ENCODE results near the gene MB21D2.

DNA sequence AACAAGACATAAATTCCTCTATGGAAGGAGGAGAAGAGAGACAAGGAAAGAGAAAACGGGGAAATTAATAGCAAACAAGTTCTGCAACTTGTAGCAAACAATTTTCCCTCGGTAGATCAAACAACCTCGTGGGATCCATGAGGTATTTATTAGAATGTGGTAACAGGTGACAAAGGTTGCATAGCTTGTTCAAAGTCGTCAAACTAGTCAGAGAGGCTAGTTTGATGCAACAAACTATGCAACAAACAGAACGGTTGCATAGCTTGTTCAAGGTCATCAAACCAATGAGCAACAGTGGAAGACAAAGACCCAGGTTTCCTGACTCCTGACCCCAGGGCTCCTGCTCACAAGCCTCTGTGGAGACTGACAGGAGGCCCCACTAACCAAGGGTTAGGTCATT is 20.7 kb downstream of the MB21D2 start:
- TF ChIP-seq, protein P1, sequence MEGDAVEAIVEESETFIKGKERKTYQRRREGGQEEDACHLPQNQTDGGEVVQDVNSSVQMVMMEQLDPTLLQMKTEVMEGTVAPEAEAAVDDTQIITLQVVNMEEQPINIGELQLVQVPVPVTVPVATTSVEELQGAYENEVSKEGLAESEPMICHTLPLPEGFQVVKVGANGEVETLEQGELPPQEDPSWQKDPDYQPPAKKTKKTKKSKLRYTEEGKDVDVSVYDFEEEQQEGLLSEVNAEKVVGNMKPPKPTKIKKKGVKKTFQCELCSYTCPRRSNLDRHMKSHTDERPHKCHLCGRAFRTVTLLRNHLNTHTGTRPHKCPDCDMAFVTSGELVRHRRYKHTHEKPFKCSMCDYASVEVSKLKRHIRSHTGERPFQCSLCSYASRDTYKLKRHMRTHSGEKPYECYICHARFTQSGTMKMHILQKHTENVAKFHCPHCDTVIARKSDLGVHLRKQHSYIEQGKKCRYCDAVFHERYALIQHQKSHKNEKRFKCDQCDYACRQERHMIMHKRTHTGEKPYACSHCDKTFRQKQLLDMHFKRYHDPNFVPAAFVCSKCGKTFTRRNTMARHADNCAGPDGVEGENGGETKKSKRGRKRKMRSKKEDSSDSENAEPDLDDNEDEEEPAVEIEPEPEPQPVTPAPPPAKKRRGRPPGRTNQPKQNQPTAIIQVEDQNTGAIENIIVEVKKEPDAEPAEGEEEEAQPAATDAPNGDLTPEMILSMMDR (IDR thresholded peaks at IDR 0.05): no peak
- no peak for TF ChIP-seq EZH2 (IDR thresholded peaks at IDR 0.05)
- no peak for TF ChIP-seq EZH2phosphoT487 (IDR thresholded peaks at IDR 0.05)
